Measurements from ENCODE around the gene ACOT9.

DNA sequence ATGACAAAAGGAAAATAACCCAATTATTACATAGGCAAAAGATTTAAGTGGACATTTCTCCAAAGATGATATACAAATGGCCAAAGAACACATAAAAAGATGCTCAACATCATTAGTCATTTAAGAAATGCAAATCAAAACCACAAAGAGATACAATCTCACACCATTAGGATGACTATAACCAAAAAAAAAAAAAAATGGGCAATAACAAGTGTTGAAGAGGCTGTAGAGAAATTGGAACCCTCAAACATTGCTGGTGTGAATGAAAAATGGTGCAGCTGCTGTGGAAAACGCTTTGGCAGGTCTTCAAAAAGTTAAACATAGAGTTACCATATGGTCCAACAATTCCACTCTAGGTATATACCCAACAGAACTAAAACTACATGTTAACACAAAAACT, 81.4 kb downstream of the ACOT9 start:
- TF ChIP-seq, protein P1, sequence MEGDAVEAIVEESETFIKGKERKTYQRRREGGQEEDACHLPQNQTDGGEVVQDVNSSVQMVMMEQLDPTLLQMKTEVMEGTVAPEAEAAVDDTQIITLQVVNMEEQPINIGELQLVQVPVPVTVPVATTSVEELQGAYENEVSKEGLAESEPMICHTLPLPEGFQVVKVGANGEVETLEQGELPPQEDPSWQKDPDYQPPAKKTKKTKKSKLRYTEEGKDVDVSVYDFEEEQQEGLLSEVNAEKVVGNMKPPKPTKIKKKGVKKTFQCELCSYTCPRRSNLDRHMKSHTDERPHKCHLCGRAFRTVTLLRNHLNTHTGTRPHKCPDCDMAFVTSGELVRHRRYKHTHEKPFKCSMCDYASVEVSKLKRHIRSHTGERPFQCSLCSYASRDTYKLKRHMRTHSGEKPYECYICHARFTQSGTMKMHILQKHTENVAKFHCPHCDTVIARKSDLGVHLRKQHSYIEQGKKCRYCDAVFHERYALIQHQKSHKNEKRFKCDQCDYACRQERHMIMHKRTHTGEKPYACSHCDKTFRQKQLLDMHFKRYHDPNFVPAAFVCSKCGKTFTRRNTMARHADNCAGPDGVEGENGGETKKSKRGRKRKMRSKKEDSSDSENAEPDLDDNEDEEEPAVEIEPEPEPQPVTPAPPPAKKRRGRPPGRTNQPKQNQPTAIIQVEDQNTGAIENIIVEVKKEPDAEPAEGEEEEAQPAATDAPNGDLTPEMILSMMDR (IDR thresholded peaks at IDR 0.05): no peak
- TF ChIP-seq POLR2A (IDR thresholded peaks at IDR 0.05): no peak
